Effector memory CD8-positive, alpha-beta T cell (primary cell): ENCODE results near the gene FUT7.

Experiments
- ATAC-seq: fragments of 150-1000 bp; cut with Tn5 transposase; replicated peaks from 2 replicates; pipeline ENCODE4 v1.10.0; 2021; ENCODE audit warnings: mild to moderate bottlenecking, moderate library complexity
- DNase-seq, 3 experiments: peaks; one replicate each; pipeline ENCODE4 v3.0.0; 2021
- H3K27ac Mint-ChIP-seq, 2 donors: one replicate each; pipeline ENCODE4 v1.8.0; 2022; ENCODE audit warnings: mild to moderate bottlenecking in 2 of 2, mixed read lengths in 2 of 2, moderate library complexity in 2 of 2
- H3K27me3 Mint-ChIP-seq, 2 donors: one replicate each; pipeline ENCODE4 v1.8.0; 2022; ENCODE audit warnings: mixed read lengths in 2 of 2
- H3K36me3 Mint-ChIP-seq: one replicate; pipeline ENCODE4 v1.8.0; 2022; ENCODE audit warnings: mild to moderate bottlenecking, moderate library complexity, mixed read lengths; ENCODE audit not compliant: insufficient read depth
- H3K4me1 Mint-ChIP-seq, 2 donors: one replicate each; pipeline ENCODE4 v1.8.0; 2022; ENCODE audit warnings: low read depth in 2 of 2, mixed read lengths in 2 of 2
- H3K4me3 Mint-ChIP-seq, 2 donors: one replicate each; pipeline ENCODE4 v1.8.0; 2022; ENCODE audit warnings: mild to moderate bottlenecking in 2 of 2, mixed read lengths in 2 of 2, moderate library complexity in 2 of 2
- H3K9me3 Mint-ChIP-seq, 2 donors: one replicate each; pipeline ENCODE4 v1.8.0; 2022; ENCODE audit warnings: mixed read lengths in 2 of 2

FUT7 gene

DNA sequence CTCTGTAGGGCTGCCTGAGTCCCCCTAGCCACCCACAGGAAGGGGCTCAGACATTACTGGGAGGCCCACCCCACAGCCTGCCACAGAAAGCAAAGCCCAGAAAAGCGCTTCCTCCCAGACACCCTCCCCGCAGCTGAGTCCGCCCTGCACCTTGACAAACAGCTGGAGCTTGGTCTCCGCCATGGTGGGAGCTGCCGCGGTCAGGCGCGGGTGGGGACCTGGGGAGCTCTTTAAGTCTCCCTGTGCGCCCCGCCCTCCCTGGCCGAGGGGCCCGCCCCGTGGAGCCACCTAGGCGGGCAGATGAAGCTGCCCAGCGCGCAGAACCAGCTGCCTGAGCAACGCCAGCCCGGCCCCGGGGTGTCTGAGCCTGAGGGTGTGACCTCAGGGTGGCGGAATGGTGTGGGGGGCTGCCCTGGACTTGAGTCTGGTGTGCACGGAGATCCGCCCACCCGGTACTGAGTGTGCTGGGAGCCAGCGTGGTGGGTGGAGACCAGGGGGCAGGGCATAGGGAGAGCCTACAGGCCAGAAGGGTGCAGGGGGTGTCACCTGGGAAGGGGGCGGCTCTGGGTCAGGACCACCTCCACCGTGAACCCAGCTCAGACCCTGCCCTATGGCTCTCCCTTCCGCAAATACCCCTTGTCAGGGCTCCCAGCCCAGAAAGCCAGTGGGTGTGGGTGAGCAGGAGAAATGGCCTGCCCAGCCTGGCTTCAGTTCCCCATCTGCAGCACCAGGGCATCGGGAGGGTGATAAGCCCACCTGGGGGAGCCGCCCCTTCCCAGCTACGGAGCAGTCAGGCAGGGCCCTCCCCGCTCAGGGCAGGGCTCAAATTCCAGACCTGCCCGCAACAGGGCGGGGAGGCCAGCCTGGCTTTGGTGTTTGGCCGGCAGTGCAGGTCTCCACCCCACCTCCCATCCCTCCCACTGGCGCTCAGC is 35.3 kb downstream of the FUT7 start, which contains the start of gene CLIC3:
TSS of gene CLIC3 (minus strand) at position 208 of the 932 bp plus-strand sequence. CDS start at position 183, 25 bp downstream.
- H3K4me3 Mint-ChIP-seq = peak within 1 kb of the TSS; percentile 94 to 95
- ATAC-seq (peak; percentile 34), DNase-seq (peak; percentile 68 to 72 (median 68))
- peak within 1 kb of the TSS; percentile 98 to 99 for H3K27ac Mint-ChIP-seq
- H3K4me1 Mint-ChIP-seq = peaks cover 48 to 49% of the 10 kb centered on the region in 2 donors
- no peaks in the 10 kb centered on the region for H3K27me3 Mint-ChIP-seq
- no peaks in the 10 kb centered on the region for H3K9me3 Mint-ChIP-seq
- peaks cover 52% of the 10 kb centered on the region for H3K36me3 Mint-ChIP-seq

- Mint-ChIP-seq H3K27ac (peak overlapping the region; percentile 97 to 98), H3K4me3 (peak overlapping the region; percentile 94 to 95), H3K4me1 (peaks cover 54 to 56% of the 10 kb centered on the region in 2 donors), H3K9me3 (no peaks in the 10 kb centered on the region), H3K36me3 (peaks cover 53% of the 10 kb centered on the region), H3K27me3 (no peaks in the 10 kb centered on the region)
- no peak for ATAC-seq
- DNase-seq = no peak
These were observed 36.0 kb downstream of the FUT7 start for GRCh38 chr9:136995772-136996311.

DNA sequence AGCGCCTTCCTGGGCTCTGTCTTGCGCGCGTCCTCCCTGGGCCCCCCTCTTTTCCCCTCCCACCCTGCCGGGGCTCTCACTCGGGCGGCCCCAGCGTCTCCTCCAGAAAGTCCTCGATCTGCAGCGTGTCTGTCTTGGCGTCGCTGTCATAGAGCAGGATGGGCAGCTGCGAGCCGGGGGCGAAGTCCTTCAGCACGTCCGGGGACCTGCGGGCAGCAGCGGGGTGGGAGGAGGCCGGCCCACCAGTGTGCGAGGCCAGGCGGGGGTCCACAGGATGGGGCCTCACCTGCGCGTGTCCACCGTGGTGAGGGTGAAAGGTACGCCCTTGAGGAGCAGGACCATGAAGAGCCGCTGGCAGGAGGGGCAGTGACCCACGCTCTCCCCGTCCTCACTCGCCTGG is 36.5 kb downstream of the FUT7 start:
- Mint-ChIP-seq H3K4me3 (peak overlapping the region in 1 of 2 donors; percentile 4), H3K4me1 (peaks cover 53 to 54% of the 10 kb centered on the region in 2 donors), H3K36me3 (peaks cover 51% of the 10 kb centered on the region), H3K9me3 (no peaks in the 10 kb centered on the region), H3K27me3 (no peaks in the 10 kb centered on the region), H3K27ac (no peak overlapping the region)
- ATAC-seq (no peak), DNase-seq (no peak)

GRCh38 chr9:136994888-136995230 is 37.0 kb downstream of the FUT7 start:
- H3K4me1 Mint-ChIP-seq = peaks cover 48 to 49% of the 10 kb centered on the region in 2 donors
- H3K9me3 Mint-ChIP-seq = no peaks in the 10 kb centered on the region
- H3K36me3 Mint-ChIP-seq = peaks cover 47% of the 10 kb centered on the region
- no peaks in the 10 kb centered on the region for H3K27me3 Mint-ChIP-seq
- no peak for ATAC-seq
- peak overlapping the region; percentile 95 to 96 for H3K27ac Mint-ChIP-seq
- H3K4me3 Mint-ChIP-seq = no peak overlapping the region
- DNase-seq = no peak

- DNase-seq = no peak
- H3K27me3 Mint-ChIP-seq = no peaks in the 10 kb centered on the region
- peak overlapping the region; percentile 84 to 86 for H3K4me3 Mint-ChIP-seq
These were observed 37.6 kb downstream of the FUT7 start for GRCh38 chr9:136994180-136994887.

GRCh38 chr9:136992819-136993369 is 39.0 kb downstream of the FUT7 start:
- Mint-ChIP-seq H3K4me1 (peaks cover 37% of the 10 kb centered on the region in 2 donors), H3K36me3 (peaks cover 42% of the 10 kb centered on the region), H3K4me3 (peak overlapping the region; percentile 84 to 86), H3K27me3 (no peaks in the 10 kb centered on the region), H3K27ac (peak overlapping the region; percentile 95 to 96), H3K9me3 (no peaks in the 10 kb centered on the region)
- DNase-seq (no peak), ATAC-seq (no peak)

More at GRCh38 chr9:136994180-136994887, 37.6 kb downstream of the FUT7 start:
- Mint-ChIP-seq H3K9me3 (no peaks in the 10 kb centered on the region), H3K36me3 (peaks cover 47% of the 10 kb centered on the region), H3K4me1 (peaks cover 48 to 49% of the 10 kb centered on the region in 2 donors), H3K27ac (peak overlapping the region; percentile 95 to 96)
- ATAC-seq = no peak

DNA sequence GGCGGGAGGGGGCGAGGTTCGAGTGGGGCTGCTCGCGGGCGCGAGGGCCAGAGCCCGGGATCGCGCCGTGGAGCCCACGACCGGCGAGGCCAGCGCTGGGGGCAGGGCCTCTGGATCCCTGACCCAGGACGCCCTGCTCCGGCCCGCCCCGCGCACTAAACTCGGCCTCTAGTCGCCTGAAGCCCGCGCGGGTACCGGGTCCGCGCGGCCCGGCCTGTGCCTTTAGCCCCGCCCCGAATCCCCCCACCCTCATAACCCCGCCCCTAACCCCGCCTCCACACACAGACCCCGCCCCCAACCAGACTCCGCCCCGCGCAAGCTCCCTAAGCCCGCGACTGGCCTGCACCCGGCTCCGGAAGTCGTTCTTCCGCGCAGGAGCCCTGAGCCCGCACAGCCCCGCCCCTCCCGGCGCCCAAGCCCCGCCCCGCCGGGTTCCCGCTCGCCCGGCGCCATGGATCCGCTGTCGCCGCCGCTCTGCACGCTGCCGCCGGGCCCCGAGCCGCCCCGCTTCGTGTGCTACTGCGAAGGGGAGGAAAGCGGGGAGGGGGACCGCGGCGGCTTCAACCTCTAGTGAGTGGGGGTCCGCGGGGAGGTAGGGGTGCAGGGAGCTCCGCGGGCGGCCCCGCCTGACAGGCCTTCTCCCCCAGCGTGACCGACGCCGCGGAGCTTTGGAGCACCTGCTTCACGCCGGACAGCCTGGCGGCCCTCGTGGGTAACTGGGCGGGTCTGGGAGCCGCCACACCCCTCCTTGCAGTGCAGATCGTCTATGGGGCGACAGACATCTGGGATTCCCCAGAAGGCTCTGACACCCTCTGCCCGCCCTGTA is 39.7 kb downstream of the FUT7 start, which contains the start of gene PAXX:
TSS of gene PAXX (plus strand) at position 430 of the 826 bp plus-strand sequence. CDS start at position 452, 22 bp downstream.
- ATAC-seq = peak; percentile 76
- Mint-ChIP-seq H3K27ac (peak within 1 kb of the TSS; percentile 95 to 96), H3K36me3 (peaks cover 39% of the 10 kb centered on the region), H3K9me3 (no peaks in the 10 kb centered on the region), H3K4me1 (peaks cover 31% of the 10 kb centered on the region in 2 donors), H3K27me3 (peaks cover 0 to 5% of the 10 kb centered on the region in 2 donors), H3K4me3 (peak within 1 kb of the TSS; percentile 84 to 86)
- DNase-seq = peak; percentile 92 to 93 (median 92)

DNA sequence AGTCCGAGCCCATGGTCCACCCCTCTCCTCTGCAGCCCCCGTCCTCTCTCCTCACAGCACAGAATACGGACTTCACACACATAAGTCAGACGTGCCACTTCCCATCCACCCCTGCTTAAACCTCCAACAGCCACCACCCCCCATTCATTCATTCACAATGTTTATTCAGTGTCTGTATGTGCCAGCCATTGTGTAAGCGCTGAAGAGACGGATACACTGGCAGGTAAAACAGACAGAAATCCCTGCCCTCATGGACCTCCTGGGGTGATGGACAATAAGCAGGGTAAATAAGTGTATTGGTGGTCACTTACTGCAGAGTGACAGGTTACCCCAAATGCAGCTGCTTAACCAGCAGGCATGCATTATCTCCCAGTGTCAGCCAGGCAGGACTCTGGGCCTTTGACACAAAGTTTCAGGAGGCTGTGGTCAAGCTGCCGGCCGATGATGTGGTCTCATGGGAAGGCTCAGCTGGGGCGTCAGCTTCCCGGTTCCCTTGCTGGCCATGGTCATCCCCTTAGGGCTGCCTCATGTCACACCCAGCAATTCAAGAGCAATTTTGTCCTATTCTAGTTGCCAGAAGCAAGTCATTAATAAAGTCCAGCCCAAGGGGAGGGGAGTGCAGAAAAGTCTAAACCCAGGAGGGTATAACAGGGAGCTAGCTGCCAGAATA is 41.5 kb downstream of the FUT7 start:
- ATAC-seq = no peak
- H3K27ac Mint-ChIP-seq = peak overlapping the region in 1 of 2 donors; percentile 95
- peaks cover 0 to 6% of the 10 kb centered on the region in 2 donors for H3K27me3 Mint-ChIP-seq
- peak overlapping the region; percentile 84 to 86 for H3K4me3 Mint-ChIP-seq
- H3K9me3 Mint-ChIP-seq = no peaks in the 10 kb centered on the region
- H3K36me3 Mint-ChIP-seq = peaks cover 23% of the 10 kb centered on the region
- no peak for DNase-seq
- H3K4me1 Mint-ChIP-seq = peaks cover 20 to 25% of the 10 kb centered on the region in 2 donors

DNA sequence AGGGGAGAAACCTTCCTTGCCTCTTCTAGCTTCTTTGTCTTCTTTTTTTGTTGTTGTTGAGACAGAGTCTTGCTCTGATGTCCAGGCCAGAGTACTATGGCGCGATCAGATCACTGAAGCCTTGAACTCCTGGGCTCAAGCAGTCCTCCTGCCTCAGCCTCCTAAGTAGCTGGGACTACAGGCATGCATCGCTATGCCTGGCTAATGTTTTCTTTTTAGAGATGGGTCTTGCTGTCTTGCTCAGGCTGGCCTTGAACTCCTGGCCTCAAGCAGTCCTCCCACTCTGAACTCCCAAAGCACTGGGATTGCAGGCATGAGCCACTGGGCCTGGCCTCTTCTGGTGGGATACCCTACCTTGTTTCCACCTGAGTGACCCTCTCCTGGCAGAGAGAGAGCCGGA is 43.0 kb downstream of the FUT7 start:
- Mint-ChIP-seq H3K9me3 (no peaks in the 10 kb centered on the region), H3K27ac (no peak overlapping the region), H3K4me3 (no peak overlapping the region), H3K27me3 (peaks cover 4 to 14% of the 10 kb centered on the region in 2 donors), H3K36me3 (peaks cover 15% of the 10 kb centered on the region), H3K4me1 (peaks cover 21 to 25% of the 10 kb centered on the region in 2 donors)
- DNase-seq = no peak
- ATAC-seq = no peak

DNA sequence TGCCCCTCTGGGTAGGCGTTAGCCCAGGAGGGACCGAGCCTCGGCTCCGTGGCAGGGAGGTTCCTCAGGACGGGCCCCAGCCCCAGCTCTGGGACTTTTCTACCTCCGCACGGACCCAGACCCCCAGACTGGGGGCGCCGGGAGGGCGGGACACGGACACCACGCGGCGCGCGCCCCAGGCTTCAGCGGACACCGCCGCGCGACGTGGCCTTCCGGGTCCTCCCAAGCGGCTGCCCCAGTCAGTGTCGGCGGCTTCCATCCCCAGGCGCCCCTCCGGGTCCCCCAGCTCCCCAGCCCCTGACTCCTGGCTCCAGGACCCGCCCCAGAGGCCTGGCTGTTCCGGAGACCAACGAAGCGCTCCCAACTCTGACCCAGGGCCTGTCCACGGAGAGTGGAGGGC is 46.0 kb downstream of the FUT7 start:
- Mint-ChIP-seq H3K9me3 (no peaks in the 10 kb centered on the region), H3K4me1 (peaks cover 9% of the 10 kb centered on the region in 2 donors), H3K4me3 (no peak overlapping the region), H3K27me3 (peaks cover 7 to 20% of the 10 kb centered on the region in 2 donors), H3K27ac (no peak overlapping the region), H3K36me3 (no peaks in the 10 kb centered on the region)
- ATAC-seq (no peak), DNase-seq (no peak)

DNA sequence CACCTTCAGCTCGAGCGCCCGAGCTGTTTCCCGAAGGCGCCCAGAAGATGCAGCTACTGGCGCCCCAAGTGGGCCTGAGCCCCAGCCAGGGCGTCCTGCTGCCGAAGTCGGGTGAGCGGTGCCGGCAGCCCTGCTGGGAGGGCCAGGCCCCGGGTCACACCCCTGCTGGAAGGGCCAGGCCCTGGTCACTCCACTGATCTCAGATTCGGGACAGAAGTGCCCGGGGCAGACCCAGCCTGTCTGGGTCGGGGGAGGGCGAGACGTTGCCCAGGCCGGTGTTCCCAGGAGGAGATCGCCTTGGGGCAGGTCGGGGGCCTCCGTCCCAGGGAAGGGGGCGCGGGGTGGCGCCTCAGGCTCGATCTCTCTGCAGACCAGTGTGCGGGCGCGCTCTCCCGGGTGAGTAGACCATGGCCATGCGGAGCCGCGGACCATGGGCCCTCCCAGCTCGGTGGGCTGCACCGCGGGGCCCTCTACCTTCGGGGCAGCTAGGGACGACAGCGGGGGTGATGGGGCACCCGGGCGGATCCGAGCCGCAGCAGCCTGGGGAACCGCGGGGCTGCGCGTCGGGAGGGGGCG is 46.8 kb downstream of the FUT7 start:
- ATAC-seq (peak; percentile 44), DNase-seq (no peak)
- H3K27ac Mint-ChIP-seq = no peak overlapping the region
- no peak overlapping the region for H3K4me3 Mint-ChIP-seq
- H3K36me3 Mint-ChIP-seq = no peaks in the 10 kb centered on the region
- peaks cover 7 to 20% of the 10 kb centered on the region in 2 donors for H3K27me3 Mint-ChIP-seq
- H3K4me1 Mint-ChIP-seq = peaks cover 6 to 7% of the 10 kb centered on the region in 2 donors
- H3K9me3 Mint-ChIP-seq = no peaks in the 10 kb centered on the region
